ENCODE data around the gene METTL6. TPM values are rescaled to one million over a fixed set of nuclear protein-coding genes. Genes with fewer than 3 reads are reported as not detected.
"Not testable (repeated sequence)": the region's sequence is repeated elsewhere in the genome, so short reads cannot be mapped to it uniquely, and the experiment has no call there.

Gene METTL6
- total RNA-seq, 2 donors from 2014 or later = 8.9 to 18.6 TPM

DNA sequence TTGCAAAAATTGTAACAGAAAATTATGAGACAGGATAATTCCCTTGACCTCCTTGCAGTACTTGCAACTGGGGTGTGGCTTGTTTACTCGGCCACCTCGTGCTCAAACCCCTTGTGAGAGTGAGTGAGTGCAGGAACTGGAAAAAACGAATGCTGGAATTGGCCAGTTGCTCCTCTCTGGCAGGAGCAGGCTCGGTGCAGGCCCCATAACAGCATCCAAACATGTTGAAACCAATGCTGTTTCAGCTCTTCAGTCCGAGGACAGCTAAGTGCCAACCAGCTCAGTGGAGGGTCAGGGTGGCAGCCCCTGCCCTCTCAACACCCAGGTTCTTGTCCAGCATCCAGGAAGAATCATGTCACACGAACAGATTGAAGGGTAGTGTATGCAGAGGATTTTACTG is 36.9 kb downstream of the METTL6 start:
- no peak overlapping the region for H3K27ac ChIP-seq
- ATAC-seq (ENCODE audit: insufficient number of reproducible peaks, low FRiP score, low read depth) = no peak
- no peaks in the 10 kb centered on the region for H3K4me1 ChIP-seq (ENCODE audit: control insufficient read depth in 1 of 2, low read depth in 2 of 2)
- H3K4me3 ChIP-seq = no peak overlapping the region
- no peak for DNase-seq (ENCODE audit: low spot score)
- H3K27me3 ChIP-seq (replicated peaks; ENCODE audit: insufficient read depth) = no peaks in the 10 kb centered on the region
- no peaks in the 10 kb centered on the region for H3K9me3 ChIP-seq
- no peaks in the 10 kb centered on the region for H3K36me3 ChIP-seq
- TF ChIP-seq CTCF (IDR thresholded peaks at IDR 0.05) = no peak

- H3K36me3 ChIP-seq; DNase-seq (ENCODE audit: low spot score); H3K4me3 ChIP-seq; H3K4me1 ChIP-seq (ENCODE audit: control insufficient read depth in 1 of 2, low read depth in 2 of 2); ATAC-seq (ENCODE audit: insufficient number of reproducible peaks, low FRiP score, low read depth); H3K27me3 ChIP-seq (replicated peaks; ENCODE audit: insufficient read depth); H3K9me3 ChIP-seq; H3K27ac ChIP-seq: not testable (repeated sequence)
These were observed 39.0 kb downstream of the METTL6 start for GRCh38 chr3:15388335-15388734.

GRCh38 chr3:15387735-15388134 is 39.6 kb downstream of the METTL6 start:
- Histone ChIP-seq H3K27ac (no peak overlapping the region), H3K27me3 (replicated peaks; ENCODE audit: insufficient read depth) (no peaks in the 10 kb centered on the region), H3K36me3 (no peaks in the 10 kb centered on the region), H3K9me3 (no peaks in the 10 kb centered on the region), H3K4me3 (no peak overlapping the region), H3K4me1 (ENCODE audit: control insufficient read depth in 1 of 2, low read depth in 2 of 2) (no peaks in the 10 kb centered on the region)
- ATAC-seq (ENCODE audit: insufficient number of reproducible peaks, low FRiP score, low read depth) = no peak
- DNase-seq (ENCODE audit: low spot score) = no peak
- TF ChIP-seq CTCF (IDR thresholded peaks at IDR 0.05) = no peak

- no peaks in the 10 kb centered on the region for H3K27me3 ChIP-seq (replicated peaks; ENCODE audit: insufficient read depth)
- H3K36me3 ChIP-seq = no peaks in the 10 kb centered on the region
- no peaks in the 10 kb centered on the region for H3K4me1 ChIP-seq (ENCODE audit: control insufficient read depth in 1 of 2, low read depth in 2 of 2)
- DNase-seq (ENCODE audit: low spot score) (no peak), ATAC-seq (ENCODE audit: insufficient number of reproducible peaks, low FRiP score, low read depth) (no peak)
- no peak for TF ChIP-seq CTCF (IDR thresholded peaks at IDR 0.05)
- no peaks in the 10 kb centered on the region for H3K9me3 ChIP-seq
- H3K27ac ChIP-seq = no peak overlapping the region
- H3K4me3 ChIP-seq = no peak overlapping the region
These were observed 40.2 kb downstream of the METTL6 start for GRCh38 chr3:15387171-15387581.

DNA sequence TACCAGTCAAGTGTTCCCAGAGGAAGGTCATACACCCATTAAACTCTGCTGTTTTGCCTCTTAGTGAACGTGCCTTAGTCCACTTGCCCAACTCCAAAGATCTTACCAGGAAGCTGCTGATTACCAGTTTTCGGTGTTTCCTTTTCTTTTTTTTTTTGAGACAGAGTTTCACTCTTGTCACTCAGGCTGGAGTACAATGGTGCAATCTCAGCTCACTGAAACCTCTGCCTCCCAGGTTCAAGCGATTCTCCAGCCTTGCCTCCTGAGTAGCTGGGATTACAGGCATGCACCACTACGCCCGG is 40.7 kb downstream of the METTL6 start:
- not testable (repeated sequence) for ATAC-seq (ENCODE audit: insufficient number of reproducible peaks, low FRiP score, low read depth)

GRCh38 chr3:15385901-15386653 is 41.3 kb downstream of the METTL6 start:
- Histone ChIP-seq H3K27me3 (replicated peaks; ENCODE audit: insufficient read depth) (no peaks in the 10 kb centered on the region), H3K4me3 (no peak overlapping the region), H3K36me3 (no peaks in the 10 kb centered on the region), H3K27ac (no peak overlapping the region), H3K4me1 (ENCODE audit: control insufficient read depth in 1 of 2, low read depth in 2 of 2) (no peaks in the 10 kb centered on the region), H3K9me3 (no peaks in the 10 kb centered on the region)
- no peak for TF ChIP-seq CTCF (IDR thresholded peaks at IDR 0.05)
- DNase-seq (ENCODE audit: low spot score) (no peak), ATAC-seq (ENCODE audit: insufficient number of reproducible peaks, low FRiP score, low read depth) (no peak)

More for the DNA sequence above, 40.7 kb downstream of the METTL6 start:
- H3K4me1 ChIP-seq (ENCODE audit: control insufficient read depth in 1 of 2, low read depth in 2 of 2); H3K36me3 ChIP-seq; H3K27me3 ChIP-seq (replicated peaks; ENCODE audit: insufficient read depth); H3K4me3 ChIP-seq; DNase-seq (ENCODE audit: low spot score); H3K27ac ChIP-seq; H3K9me3 ChIP-seq: not testable (repeated sequence)

- H3K4me1 ChIP-seq (ENCODE audit: control insufficient read depth in 1 of 2, low read depth in 2 of 2); H3K4me3 ChIP-seq; ATAC-seq (ENCODE audit: insufficient number of reproducible peaks, low FRiP score, low read depth); H3K9me3 ChIP-seq; H3K27ac ChIP-seq; H3K27me3 ChIP-seq (replicated peaks; ENCODE audit: insufficient read depth); H3K36me3 ChIP-seq; DNase-seq (ENCODE audit: low spot score): not testable (repeated sequence)
These were observed 42.1 kb downstream of the METTL6 start for GRCh38 chr3:15385238-15385695.

All from thoracic aorta (tissue), 2 donors.